GM15510 (cell line): ENCODE measurements around the gene ACYP2.

Experiments used
- POLR2A ChIP-seq: IDR thresholded peaks from 3 replicates; pipeline ENCODE4 v1.6.1; 2011; ENCODE audit warnings: borderline replicate concordance; ENCODE audit not compliant: insufficient read length; ENCODE audit errors: extremely low read depth

ACYP2 gene

DNA sequence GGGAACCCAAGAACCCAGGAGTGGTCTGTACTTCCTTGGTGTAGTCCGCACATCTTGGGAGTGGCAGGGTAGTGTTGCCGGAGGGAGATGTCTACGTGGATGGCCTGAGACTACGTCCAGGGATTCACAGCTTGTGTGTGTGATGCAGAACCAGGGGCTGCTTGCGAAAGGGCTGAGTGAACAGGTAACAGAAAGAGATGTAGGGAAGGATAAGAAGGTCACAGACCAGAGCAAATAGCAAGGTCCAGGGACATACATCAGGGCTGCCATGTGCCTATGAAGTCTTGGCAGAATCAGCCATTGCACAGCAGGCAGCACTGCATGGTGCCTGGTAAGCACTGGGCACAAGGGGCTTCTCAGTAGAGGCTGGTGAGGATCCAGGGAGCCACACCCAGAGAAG is 71.9 kb downstream of the ACYP2 start:
- no peak for TF ChIP-seq POLR2A

DNA sequence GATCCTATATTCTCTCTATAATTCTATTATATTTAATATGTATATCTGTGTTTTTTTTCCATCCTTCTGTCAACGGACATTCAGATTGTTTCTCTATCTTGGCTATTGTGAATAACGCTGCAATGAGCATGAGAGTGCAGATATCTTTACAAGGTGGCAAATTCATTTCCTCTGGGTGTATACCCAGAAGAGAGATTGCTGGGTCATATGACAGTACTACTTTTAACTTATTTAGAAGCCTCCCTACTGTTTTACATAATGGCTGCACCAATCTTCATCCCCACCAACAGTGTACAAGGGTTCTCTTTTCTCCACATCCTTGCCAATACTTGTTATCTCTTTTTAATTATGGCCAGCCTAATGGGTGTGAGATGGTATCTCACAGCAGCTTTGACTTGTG is 74.1 kb downstream of the ACYP2 start:
- TF ChIP-seq POLR2A, result no peak

DNA sequence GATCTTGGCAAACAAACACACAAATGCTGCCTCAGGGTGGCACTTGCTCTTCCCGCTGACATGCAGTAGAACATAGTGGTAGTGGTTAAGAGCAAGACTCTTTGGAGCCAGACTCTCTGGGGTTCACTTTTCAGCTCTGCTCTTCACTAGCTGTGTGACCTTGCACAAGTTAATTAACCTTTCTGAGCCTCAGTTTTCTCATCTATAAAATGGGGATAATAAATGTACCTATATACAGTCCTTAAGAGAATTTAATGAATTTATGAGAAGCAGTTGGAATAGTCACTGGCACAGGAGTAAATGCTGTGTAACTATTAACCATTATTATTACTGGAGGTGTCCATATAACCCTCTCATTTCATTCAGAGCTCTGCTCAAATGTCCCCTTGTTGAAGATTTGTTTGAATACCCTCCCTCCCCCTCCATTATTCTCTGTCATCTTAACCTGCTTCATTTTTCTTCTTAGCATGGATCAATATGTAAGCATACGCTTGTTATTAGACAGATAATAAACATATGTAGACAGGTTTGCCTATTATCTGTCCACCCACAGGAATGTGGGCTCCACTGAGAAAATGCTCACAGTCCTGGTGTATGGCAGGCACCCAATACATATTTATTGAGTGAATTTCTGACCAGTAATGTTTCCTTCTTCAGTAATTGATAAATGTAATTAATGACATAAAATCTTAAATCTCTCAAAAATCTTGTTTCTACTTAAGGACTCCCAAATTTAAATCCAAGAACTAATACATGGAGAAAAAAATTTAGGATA is 76.1 kb downstream of the ACYP2 start:
- no peak for TF ChIP-seq POLR2A

DNA sequence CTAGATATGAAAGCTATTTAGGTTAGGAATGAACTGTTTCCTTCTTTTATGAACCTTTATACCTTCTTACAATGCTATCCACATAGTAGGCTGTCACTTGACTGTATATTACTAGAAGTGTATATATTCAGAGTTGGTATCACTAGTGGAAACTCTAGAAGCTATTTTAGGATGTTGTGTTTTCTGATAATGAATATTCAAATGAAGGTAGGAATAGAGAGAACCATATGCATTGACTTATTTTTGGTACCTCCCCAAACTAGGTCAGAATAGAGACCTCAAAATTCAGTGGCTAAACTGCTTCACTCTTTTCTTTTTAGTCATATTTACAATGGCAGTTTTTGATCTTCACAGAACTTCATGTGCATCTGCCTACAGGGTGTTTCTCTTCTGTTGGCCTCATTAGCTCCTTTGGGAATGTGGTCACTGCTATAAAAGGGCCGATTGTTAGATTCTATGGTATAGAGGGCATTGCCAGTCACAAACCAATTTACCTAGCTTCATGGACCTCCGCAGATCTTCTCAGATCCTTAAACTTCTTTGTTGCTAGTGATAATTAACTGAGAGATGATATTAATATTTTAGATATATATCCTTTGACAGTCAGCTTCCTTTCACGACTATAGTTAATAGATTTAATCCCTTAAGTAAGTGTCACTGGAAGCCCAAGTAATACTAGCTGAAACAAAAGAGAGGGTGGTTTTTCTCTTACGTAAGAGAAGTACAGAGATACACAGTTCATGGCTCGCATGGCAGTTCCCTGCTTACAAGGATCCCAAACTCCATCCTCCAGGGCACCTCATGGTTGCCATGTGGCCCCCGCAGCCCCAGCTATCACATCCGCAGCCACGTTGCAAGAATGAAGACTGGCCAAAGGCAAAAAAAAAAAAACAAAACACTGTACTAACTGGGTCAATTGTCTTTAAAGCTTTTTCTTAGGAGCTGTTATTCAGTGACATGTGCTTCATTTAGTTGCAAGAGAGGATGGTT is 79.6 kb downstream of the ACYP2 start:
- TF ChIP-seq POLR2A, result no peak

- no peak for TF ChIP-seq POLR2A
Measured at GRCh38 chr2:54196646-54197045, 81.2 kb downstream of the ACYP2 start.

- TF ChIP-seq POLR2A, result no peak
Measured at GRCh38 chr2:54204476-54204875, 89.1 kb downstream of the ACYP2 start.

GRCh38 chr2:54206596-54206995 is 91.2 kb downstream of the ACYP2 start:
- TF ChIP-seq POLR2A, result no peak

DNA sequence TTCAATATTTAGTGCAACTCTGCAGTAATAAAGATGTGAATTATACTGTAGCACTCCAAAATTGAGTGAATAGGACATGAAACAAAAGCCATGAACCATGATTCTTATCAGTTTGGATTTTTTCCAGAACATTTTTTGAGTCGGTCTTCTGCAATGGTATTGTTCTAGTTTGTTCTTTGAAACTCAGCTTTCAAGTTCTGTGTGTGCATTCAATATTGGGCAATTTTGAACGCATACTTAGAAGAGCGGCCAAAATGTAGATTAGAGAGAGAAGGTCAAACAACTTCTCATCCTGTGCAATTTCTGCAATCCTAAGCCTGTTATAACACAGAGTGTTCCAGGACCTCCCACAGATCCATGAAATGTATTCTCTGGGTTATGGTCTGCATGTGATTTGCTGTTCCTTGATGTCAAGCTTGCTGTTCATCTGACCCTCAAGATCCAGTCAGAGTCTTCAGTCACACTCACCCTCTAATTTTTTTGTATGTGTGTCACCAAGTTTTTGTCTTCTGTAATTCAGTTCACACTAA is 92.3 kb downstream of the ACYP2 start:
- no peak for TF ChIP-seq POLR2A

DNA sequence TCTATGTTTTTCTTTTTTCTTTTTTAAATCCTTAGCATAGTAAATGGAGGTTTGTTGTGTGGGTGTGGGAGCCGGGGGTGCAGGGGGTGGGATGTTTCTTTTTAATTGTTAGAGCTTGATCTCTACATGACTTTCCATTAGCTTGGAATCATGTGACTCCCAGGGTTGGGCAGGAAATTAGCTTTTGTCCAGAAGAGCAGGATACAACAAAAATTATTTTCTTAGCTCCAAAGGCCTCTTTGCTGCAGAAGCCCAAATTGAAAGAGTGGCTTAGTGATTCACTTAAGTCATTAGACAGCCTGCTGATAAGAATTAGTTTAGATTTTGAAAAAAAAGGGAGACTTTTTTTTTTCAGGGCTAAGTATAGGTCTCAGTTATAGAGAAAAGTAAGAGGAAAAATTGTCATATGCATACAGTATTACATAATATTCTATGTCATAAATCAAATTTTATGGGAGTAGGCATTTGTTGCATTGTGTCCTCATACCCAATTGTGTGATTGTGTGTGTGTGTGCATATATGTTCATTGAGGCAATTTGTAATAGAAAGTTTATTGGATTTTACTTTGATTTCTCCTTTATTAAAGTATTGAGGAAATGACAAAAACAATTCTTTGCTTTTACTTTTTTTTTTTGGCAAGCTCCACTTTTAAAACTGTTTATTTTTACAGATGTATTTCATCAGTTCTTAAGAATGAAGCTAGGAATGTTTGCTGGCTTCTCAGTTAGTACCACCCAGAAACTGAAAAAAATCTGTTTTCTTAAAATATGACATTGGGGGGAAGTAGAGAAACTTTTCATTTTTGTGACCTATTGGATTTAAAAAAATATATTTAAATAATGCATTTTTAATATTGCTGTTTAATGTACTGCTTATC is 93.2 kb downstream of the ACYP2 start:
- TF ChIP-seq POLR2A, result no peak

GRCh38 chr2:54209379-54209778 is 94.0 kb downstream of the ACYP2 start:
- TF ChIP-seq POLR2A, result no peak

- TF ChIP-seq POLR2A, result no peak
Measured at GRCh38 chr2:54212456-54212855, 97.0 kb downstream of the ACYP2 start.

DNA sequence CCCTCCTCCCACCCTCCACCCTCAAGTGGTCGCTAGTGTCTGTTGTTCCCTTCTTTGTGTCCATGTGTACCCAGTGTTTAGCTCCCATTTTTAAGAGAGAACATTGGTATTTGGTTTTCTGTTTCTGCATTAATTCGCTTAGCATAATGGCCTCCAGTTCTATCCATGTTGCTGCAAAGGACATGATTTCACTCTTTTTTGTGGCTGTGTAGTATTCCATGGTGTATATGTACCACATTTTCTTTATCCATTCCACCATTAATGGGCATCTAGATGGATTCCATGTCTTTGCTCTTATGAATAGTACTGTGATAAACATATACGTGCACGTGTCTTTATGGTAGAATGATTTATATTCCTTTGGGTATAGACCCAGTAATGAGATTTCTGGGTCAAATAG is 97.7 kb downstream of the ACYP2 start:
- TF ChIP-seq POLR2A, result no peak

DNA sequence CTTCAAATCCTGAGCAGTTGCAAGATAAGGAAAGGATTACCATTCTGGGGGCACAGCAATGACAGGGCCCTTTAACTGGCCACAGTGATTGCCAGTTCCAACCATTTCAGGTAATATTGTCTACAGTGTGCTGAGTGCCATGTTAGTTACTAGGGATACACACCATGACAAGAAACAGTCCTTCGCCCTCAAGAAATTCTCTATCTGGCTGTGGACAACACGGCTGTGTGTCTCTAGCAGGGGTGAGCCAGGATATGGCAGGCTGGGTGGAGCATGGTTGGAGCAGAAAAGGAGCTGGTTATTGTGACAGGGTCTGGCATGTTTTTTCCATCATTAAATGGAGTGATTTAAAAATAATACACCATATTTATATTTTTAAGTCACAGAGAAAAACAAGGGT is 109.6 kb downstream of the ACYP2 start:
- no peak for TF ChIP-seq POLR2A

DNA sequence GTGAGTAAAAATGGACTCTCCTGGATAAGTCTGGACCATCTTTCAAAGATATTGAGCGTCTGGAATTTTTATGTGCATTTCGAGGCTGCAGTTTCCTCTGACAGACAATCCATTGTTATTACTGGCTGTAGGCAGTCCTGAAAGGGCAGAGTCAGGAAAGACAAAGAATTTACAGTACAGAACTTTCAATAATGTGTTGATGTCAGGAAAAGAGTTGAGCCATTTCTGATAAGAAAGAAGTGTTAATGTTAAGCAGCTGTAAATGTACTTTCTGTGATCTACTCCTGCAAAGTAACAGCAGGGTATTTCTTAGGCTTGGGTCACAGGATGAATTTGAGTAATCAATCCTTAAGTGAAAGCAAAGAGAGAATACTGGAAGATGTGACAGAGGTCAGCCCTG is 110.8 kb downstream of the ACYP2 start:
- TF ChIP-seq POLR2A, result no peak
